Activated T-cell treated with anti-CD3 and anti-CD28 coated beads, Interleukin-2, amount 50 U/mL, for 4 hours (primary cell): ENCODE results near the gene SENP2. TPM values are rescaled to one million over a fixed set of nuclear protein-coding genes. Genes with fewer than 3 reads are reported as not detected.
A peak's percentile ranks its signal among the peaks of the same experiment; 100 is the strongest.
"Not testable (repeated sequence)": the region's sequence is repeated elsewhere in the genome, so short reads cannot be mapped to it uniquely, and the experiment has no call there.

Source experiments
- ATAC-seq, 2 donors: fragments of 200-7000 bp; cut with Tn5 transposase; one replicate each; pipeline ENCODE4 v1.10.0; 2021
- DNase-seq: peaks from one replicate; pipeline ENCODE4 v3.0.0-alpha.2; 2020
- H3K27me3 Mint-ChIP-seq: one replicate; pipeline ENCODE4 v1.8.0; 2021; ENCODE audit warnings: low read depth, mixed read lengths
- H3K36me3 Mint-ChIP-seq: one replicate; pipeline ENCODE4 v1.8.0; 2022; ENCODE audit warnings: mixed read lengths; ENCODE audit not compliant: insufficient read depth
- H3K4me1 Mint-ChIP-seq: one replicate; pipeline ENCODE4 v1.8.0; 2021; ENCODE audit warnings: low read depth, mixed read lengths
- H3K4me3 Mint-ChIP-seq: one replicate; pipeline ENCODE4 v1.8.0; 2021; ENCODE audit warnings: mild to moderate bottlenecking, moderate library complexity, mixed read lengths
- H3K9me3 Mint-ChIP-seq: one replicate; pipeline ENCODE4 v1.8.0; 2021; ENCODE audit warnings: mixed read lengths
- total RNA-seq, 3 donors: library from RNA; stranded (reverse); gene quantifications; one replicate each; pipeline ENCODE4 v1.2.1, GENCODE V29; 2021

The SENP2 gene
- total RNA-seq, 3 donors from 2014 or later, result 33.0 to 43.4 (median 40.3) TPM

DNA sequence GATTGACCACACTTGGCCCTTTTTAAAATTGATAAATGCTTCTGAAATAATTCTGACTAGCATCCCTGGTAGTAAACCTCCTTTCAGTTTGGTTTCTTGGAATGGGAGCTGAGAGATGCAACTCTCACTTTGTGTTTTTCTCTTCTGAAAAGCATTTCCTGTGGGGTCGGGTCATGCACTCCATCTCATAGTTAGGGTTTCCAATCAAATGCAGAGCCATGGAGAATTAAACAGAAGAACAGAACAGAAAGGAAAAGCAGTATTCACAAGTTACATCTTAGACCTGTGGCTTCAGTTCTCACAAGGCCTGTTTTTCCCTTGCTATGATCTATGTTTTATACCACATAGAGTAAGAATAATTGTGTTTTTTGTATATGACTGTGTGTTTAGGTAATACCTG, 39.7 kb downstream of the SENP2 start:
- ATAC-seq (no peak), DNase-seq (no peak)
- peaks cover 29% of the 10 kb centered on the region for H3K36me3 Mint-ChIP-seq
- H3K9me3 Mint-ChIP-seq, result no peaks in the 10 kb centered on the region
- H3K27me3 Mint-ChIP-seq, result no peaks in the 10 kb centered on the region
- H3K4me3 Mint-ChIP-seq, result no peak overlapping the region
- no peaks in the 10 kb centered on the region for H3K4me1 Mint-ChIP-seq

DNA sequence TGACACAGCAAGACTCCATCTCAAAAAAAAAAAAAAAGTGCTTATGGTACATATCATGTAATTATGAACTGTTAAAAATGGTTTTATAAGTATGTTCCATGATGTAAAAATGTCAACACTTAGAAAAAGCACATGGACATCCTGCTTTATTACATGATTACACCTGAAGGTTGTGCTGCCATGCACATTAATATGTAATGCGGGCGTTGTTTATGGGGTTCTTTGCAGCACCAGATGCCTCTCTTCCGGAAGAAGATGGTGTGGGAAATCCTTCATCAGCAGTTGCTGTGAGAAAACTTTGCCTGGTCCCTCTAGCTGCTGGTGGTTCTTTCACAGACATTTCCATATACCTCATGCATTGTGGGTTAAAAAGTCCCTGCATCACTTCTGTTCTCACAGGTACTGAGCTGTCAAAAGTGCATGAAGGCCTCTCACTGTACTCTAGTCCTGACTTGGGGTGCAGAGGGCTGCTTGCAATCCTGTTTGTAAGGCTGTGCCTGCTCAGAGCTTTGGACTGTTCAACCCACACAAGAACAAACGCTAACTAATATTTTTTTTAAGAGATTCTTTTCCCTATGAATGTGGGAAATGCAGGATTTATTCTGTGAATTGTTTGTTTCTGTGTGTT, 43.6 kb downstream of the SENP2 start:
- peaks cover 25% of the 10 kb centered on the region for H3K36me3 Mint-ChIP-seq
- H3K4me1 Mint-ChIP-seq, result peaks cover 5% of the 10 kb centered on the region
- no peaks in the 10 kb centered on the region for H3K9me3 Mint-ChIP-seq
- ATAC-seq (no peak), DNase-seq (no peak)
- no peak overlapping the region for H3K4me3 Mint-ChIP-seq
- H3K27me3 Mint-ChIP-seq, result no peaks in the 10 kb centered on the region

DNA sequence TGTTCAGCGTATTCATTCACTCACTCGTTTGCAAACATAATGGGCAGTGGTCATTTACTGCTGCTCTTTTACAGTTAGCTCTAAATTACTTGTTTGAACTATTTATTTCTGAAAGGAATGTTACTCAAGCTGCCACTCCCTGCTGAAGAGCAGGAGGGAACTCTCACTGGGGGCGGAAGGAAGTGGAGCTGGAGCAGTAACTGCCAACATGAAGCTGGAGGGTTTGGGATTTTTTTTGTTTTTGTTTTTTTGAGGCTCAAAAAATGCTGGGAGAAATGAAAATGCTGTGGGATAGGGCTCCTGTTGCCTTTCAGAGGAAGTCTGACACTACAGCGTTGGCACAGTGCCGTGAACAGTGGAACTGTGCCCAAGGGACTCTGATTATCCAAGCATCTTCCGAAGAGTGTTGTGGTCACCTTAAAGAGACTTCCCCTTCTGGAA, 44.1 kb downstream of the SENP2 start:
- peaks cover 5% of the 10 kb centered on the region for H3K4me1 Mint-ChIP-seq
- DNase-seq, result no peak
- no peaks in the 10 kb centered on the region for H3K27me3 Mint-ChIP-seq
- H3K4me3 Mint-ChIP-seq, result no peak overlapping the region
- H3K9me3 Mint-ChIP-seq, result no peaks in the 10 kb centered on the region
- H3K36me3 Mint-ChIP-seq, result peaks cover 23% of the 10 kb centered on the region
- no peak for ATAC-seq

DNA sequence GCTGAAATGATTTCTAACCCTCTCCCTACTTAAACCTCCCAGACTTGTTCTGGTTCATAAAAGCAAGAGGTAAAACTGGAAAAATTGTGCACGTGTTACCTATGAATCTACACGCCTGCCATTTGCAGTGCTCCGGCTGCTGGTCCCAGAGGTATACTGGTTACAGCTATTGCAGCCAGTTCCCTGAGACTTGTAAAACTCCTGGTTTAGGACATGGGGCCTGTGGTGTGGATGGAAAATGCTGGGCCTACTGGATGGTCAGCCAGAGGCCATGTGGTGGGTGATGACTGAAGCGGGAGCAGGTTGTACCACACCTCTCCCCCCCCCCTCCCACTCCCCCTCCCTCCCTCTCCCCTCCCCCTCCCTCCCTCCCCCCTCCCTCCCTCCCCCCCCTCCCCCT, 45.0 kb downstream of the SENP2 start:
- DNase-seq (no peak), ATAC-seq (no peak)
- Mint-ChIP-seq H3K4me1 (peaks cover 5% of the 10 kb centered on the region), H3K36me3 (peaks cover 16% of the 10 kb centered on the region), H3K27me3 (no peaks in the 10 kb centered on the region), H3K9me3 (no peaks in the 10 kb centered on the region), H3K4me3 (no peak overlapping the region)

DNA sequence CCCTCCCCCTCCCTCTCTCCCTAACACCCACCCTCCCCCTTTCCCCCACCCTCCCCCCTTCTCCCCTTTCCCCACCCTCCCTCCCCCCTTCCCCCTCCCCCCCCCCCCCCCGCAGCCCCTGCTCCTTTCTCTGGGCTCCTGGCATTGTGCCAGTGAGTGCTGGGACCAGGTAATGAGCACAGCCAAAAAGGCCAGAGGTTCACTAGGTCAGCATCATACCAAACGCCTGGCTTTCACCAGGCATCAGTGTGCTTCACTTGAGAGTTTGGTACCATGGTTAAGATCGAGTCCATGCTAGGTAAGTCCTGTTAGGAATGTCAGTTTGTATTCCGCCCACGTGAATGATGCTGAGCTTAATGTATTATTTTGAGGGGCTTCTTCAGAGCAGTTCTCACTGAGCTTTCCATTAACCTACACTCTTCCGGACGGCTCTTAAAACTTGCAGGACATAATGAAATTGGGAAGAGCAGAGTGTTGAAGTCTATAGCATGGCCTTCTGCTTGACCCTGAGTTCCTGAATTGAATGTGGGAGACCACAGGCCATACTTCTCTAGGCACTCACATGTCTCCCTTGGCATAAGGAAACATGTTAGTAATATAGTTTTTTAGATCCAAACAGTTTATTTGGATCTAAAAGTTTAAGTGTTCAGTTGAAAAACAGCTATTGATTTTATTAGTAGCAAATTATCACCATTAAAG, 45.6 kb downstream of the SENP2 start:
- Mint-ChIP-seq H3K36me3 (peaks cover 16% of the 10 kb centered on the region), H3K4me1 (peaks cover 5% of the 10 kb centered on the region), H3K9me3 (no peaks in the 10 kb centered on the region), H3K4me3 (no peak overlapping the region), H3K27me3 (no peaks in the 10 kb centered on the region)
- DNase-seq (no peak), ATAC-seq (no peak)

DNA sequence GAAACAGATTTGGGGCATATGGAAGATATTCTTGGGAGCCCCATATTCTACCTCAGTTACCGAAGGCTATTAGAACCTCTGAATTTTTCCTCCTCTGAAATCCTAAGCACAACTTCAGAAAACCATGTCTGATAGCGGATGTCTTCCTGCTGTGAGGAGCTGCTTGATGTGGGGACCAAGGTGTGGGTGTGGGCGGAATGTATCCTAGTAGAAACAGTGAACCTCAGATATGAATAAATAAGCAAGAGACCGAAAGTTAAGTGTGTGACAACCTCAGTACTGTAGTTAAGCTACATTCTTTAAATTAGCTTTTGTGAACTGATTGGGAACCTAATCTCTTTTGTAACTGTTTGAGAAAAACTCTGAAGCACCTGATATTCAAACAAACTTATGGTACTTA, 46.9 kb downstream of the SENP2 start:
- no peak for DNase-seq
- H3K4me1 Mint-ChIP-seq, result peaks cover 5% of the 10 kb centered on the region
- peaks cover 9% of the 10 kb centered on the region for H3K36me3 Mint-ChIP-seq
- peak in 1 of 2 donors; percentile 37 for ATAC-seq
- no peaks in the 10 kb centered on the region for H3K9me3 Mint-ChIP-seq
- no peak overlapping the region for H3K4me3 Mint-ChIP-seq
- H3K27me3 Mint-ChIP-seq, result peaks cover 4% of the 10 kb centered on the region

DNA sequence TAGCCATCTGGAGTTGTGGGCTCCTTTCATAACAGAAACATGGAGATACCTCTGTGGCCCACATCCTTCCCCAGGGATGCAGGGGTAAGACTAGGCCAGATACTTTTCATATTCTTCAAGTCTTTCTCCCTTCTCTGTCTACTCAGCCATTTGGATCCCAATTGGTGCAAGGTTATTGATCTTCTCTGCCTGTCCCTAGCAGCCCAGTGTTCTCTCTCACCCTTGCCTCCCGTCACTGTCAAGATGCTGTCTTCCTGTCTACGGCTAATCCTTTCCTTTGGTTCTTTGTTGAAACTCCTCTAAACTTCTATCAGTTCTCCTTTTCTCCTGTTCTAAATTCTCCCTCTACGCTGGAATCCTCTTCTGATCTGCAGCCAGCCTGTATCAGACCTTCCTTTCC, 51.3 kb downstream of the SENP2 start:
- Mint-ChIP-seq H3K36me3 (no peaks in the 10 kb centered on the region), H3K4me1 (peaks cover 5% of the 10 kb centered on the region), H3K4me3 (no peak overlapping the region), H3K9me3 (no peaks in the 10 kb centered on the region), H3K27me3 (peaks cover 7% of the 10 kb centered on the region)
- DNase-seq, result no peak
- no peak for ATAC-seq

DNA sequence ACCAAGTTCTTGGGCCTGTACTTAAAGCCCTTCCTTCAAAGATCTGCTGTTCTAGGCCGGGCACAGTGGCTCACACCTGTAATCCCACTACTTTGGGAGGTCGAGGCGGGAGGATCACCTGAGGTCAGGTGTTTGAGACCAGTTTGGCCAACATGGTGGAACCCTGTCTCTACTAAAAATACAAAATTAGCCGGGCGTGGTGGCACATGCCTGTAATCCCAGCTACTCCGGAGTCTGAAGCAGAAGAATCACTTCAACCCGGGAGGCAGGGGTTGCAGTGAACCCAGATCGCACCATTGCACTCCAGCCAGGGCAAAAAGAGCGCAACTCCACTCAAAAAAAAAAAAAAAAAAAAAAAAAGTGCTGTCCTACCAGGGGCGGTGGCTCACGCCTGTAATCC, 52.6 kb downstream of the SENP2 start:
- DNase-seq, H3K9me3 Mint-ChIP-seq, H3K4me3 Mint-ChIP-seq, H3K27me3 Mint-ChIP-seq, H3K36me3 Mint-ChIP-seq, H3K4me1 Mint-ChIP-seq, ATAC-seq: not testable (repeated sequence)

DNA sequence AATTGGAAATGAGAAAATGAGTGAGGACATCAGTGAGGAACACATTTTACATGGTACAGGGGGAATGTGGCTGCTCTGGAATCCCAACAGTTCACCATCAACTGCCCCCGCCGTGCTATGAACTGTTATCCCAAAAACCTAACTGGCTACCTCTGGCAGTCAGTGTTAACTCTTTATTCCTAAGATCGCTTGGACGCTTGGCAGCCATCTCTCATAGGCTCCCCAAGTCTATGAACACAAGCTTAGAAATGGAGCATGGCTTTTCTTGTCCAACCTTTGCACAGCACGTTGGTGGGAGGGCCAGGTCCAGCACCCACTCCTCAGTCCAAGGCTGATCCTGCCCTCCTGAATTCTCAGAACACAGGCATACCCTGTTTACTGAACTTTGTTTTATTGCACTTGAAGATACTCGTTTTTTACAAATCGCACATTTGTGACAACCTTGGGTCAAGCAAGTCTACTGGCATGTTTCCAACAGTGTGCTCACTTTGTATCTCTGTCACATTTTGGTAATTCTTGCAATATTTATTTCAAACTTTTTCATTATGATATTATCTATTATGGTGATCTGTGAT, 53.6 kb downstream of the SENP2 start:
- no peak for DNase-seq
- Mint-ChIP-seq H3K9me3 (no peaks in the 10 kb centered on the region), H3K27me3 (peaks cover 10% of the 10 kb centered on the region), H3K36me3 (no peaks in the 10 kb centered on the region), H3K4me3 (no peak overlapping the region), H3K4me1 (no peaks in the 10 kb centered on the region)
- no peak for ATAC-seq

DNA sequence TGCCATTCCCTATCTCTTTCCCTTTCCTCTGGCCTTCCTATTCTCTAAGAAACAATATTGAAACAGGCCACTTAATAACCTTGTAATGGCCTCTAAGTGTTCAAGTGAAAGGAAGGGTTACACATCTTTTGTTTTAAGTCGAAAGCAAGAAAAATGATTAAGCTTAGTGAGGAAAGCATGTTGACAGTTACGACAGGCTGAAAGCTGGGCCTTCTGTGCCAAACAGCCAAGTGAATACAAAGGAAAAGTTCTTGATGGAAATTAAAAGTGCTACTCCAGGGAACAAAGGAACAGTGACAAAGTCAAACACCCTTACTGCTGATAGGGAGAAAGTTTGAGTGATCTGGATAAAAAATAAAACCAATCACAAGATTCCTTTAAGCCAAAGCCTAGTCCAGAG, 54.2 kb downstream of the SENP2 start:
- Mint-ChIP-seq H3K4me1 (no peaks in the 10 kb centered on the region), H3K36me3 (no peaks in the 10 kb centered on the region), H3K9me3 (no peaks in the 10 kb centered on the region), H3K27me3 (peaks cover 10% of the 10 kb centered on the region), H3K4me3 (no peak overlapping the region)
- no peak for ATAC-seq
- no peak for DNase-seq

DNA sequence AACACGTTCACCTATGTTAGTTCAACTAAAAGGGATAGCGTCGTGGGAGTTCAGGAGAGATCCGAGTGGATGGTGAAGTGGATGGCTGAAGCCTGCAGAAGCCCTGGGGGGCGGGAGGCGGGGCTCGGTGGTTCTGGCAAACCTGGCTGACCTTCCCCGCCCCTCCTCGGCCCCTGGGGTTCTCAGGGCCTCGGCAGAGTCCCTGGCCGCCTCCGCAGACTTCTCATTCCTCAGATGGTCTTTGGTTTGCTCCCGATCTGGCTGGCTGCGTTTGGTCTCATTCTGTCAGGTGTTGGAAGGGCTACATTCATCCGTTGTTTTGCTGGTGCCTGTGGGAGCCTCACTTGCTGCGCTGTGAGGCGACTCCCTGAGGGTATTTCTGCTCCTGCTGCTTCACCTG, 59.1 kb downstream of the SENP2 start:
- not testable (repeated sequence) for ATAC-seq, DNase-seq, H3K36me3 Mint-ChIP-seq, H3K4me1 Mint-ChIP-seq, H3K9me3 Mint-ChIP-seq, H3K4me3 Mint-ChIP-seq
- H3K27me3 Mint-ChIP-seq, result peaks cover 14% of the 10 kb centered on the region

DNA sequence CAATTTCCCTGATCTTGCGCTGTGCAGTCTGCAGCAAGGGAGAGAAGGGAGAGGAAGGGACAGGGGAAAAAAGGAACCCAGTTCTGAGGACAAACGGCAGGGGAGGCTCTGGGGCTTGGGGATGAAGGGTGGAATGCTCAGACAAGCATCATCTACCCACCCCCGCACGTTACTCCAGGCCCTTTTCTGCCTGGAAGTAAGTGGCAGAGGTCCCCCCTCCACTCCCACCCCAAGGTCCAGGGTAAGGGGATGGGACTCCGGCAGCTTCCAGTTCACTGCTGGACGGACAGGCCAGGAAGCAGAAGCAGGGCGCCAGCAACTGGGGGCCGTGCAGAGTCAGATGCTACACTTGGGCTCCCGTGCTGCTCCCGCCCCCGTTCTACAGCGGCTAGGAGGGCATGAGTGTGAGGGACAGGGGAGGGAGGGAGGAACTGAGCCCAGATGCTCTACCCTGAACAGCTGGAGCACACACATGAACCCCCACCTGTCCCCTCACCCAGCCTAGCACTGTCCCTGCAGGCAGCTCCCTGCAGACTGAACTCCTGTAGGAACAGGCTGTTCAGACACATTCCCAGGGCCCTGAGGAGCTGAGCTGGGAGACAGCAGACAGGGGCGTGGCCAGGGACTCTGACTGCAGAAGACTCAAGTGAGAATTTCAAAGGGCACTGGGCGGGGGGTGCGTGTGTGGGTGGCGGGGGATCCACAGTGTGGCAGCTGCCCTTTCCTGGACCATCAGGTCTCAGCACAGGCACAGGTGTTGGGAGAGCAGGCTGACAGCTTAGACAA, 59.7 kb downstream of the SENP2 start:
- Mint-ChIP-seq H3K9me3 (no peaks in the 10 kb centered on the region), H3K4me3 (no peak overlapping the region), H3K27me3 (peaks cover 14% of the 10 kb centered on the region), H3K4me1 (no peaks in the 10 kb centered on the region), H3K36me3 (no peaks in the 10 kb centered on the region)
- ATAC-seq (no peak), DNase-seq (no peak)

DNA sequence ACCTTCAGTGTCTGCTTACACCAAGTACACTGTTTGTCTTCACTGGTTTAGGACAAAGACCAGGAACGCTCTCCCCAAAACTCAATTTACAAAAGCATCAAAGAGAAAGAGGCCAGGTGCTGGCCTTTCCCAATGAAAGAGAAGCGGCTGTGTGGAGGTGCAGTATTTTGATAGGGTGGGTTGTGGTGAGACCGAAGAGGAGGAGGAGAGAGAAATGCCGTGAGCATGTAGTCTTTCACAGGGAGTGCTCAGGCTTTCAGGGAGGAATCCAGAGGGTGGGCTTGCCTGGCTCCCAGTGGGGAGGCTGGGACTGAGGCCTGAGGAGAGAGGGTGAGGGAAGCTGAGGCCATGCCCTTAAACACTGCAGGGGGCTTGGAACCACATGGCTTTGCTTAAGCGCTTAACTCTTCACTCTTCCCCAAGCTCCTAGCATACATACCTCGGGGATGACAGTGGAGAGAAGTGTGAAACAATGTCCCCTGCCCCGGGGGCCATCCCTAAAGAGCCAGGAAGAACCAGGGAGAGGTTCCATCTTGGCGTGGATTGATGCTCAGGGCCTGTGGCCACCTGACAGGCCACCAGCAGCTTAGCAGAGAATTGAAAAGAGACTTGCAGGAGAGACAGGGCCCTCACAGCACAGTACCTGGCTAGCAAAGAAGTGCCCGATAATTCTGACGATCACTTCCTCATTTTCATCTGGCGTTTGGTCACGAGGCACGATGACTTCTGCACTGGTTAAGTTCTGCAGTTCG, 60.5 kb downstream of the SENP2 start:
- H3K36me3 Mint-ChIP-seq, result no peaks in the 10 kb centered on the region
- H3K9me3 Mint-ChIP-seq, result no peaks in the 10 kb centered on the region
- peaks cover 14% of the 10 kb centered on the region for H3K27me3 Mint-ChIP-seq
- no peaks in the 10 kb centered on the region for H3K4me1 Mint-ChIP-seq
- no peak for DNase-seq
- ATAC-seq, result no peak
- no peak overlapping the region for H3K4me3 Mint-ChIP-seq
